Activated naive CD8-positive, alpha-beta T cell treated with anti-CD3 and anti-CD28 coated beads, Interleukin-2, amount 50 U/mL, for 24 hours (primary cell): Measurements from ENCODE around the gene STING1.
A peak's percentile ranks its signal among the peaks of the same experiment; 100 is the strongest.

Source experiments
- ATAC-seq: fragments of 150-1000 bp; cut with Tn5 transposase; one replicate; pipeline ENCODE4 v1.10.0; 2021
- DNase-seq: peaks from one replicate; pipeline ENCODE4 v3.0.0; 2021
- H3K27ac Mint-ChIP-seq: one replicate; pipeline ENCODE4 v1.8.0; 2021; ENCODE audit warnings: mild to moderate bottlenecking, mixed read lengths
- H3K27me3 Mint-ChIP-seq: one replicate; pipeline ENCODE4 v1.8.0; 2021; ENCODE audit warnings: mixed read lengths
- H3K36me3 Mint-ChIP-seq: one replicate; pipeline ENCODE4 v1.8.0; 2021; ENCODE audit warnings: low read depth, mixed read lengths
- H3K4me1 Mint-ChIP-seq: one replicate; pipeline ENCODE4 v1.8.0; 2021; ENCODE audit warnings: mixed read lengths
- H3K4me3 Mint-ChIP-seq: one replicate; pipeline ENCODE4 v1.8.0; 2021; ENCODE audit warnings: mild to moderate bottlenecking, moderate library complexity, mixed read lengths
- H3K9me3 Mint-ChIP-seq: one replicate; pipeline ENCODE4 v1.8.0; 2021; ENCODE audit warnings: mixed read lengths

Gene STING1

DNA sequence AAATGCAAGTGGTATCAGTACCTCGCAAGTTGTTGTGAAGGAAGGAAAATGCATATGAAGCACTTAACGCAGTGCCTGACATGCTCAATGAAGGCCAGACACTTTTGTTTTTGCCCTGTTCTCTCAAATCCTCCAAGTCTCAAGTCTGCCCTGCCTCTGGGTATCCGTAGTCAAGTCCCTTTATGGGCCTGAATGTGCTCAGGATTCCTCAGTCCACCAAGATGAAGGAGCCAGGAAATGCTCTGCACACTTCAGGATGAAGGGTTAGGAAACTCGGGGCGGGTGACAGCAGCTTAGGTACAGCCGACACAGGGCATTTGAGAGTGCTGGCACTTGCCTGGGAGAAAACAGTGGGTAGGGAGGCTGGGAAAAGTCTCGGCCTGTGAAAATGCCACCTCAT, 21.4 kb downstream of the STING1 start:
- H3K4me1 Mint-ChIP-seq: peaks cover 50% of the 10 kb centered on the region
- no peak for DNase-seq
- ATAC-seq: no peak
- H3K9me3 Mint-ChIP-seq: no peaks in the 10 kb centered on the region
- no peak overlapping the region for H3K4me3 Mint-ChIP-seq
- H3K27ac Mint-ChIP-seq: no peak overlapping the region
- H3K27me3 Mint-ChIP-seq: no peaks in the 10 kb centered on the region
- H3K36me3 Mint-ChIP-seq: no peaks in the 10 kb centered on the region

DNA sequence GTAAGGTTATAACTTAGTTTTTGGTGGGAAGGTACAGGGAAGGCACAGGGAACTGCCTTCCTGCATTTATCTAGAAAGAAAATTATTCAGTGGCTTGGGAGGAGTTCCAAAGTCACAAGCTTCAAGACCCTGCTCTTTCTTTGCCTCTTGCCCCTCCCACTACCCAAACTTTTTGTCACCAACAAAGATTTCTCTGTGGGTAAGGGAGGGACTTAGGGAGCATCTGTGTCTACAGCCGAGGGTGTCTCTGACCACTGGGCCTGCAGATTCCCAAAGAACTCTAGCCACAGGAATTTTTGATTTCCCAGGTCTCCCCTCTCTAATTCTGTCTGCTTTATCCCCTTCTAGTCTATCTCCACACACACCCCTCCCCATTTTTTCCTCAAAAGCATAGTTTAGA, 22.1 kb downstream of the STING1 start:
- peaks cover 53% of the 10 kb centered on the region for H3K4me1 Mint-ChIP-seq
- no peak overlapping the region for H3K4me3 Mint-ChIP-seq
- DNase-seq (no peak), ATAC-seq (no peak)
- no peaks in the 10 kb centered on the region for H3K27me3 Mint-ChIP-seq
- no peaks in the 10 kb centered on the region for H3K36me3 Mint-ChIP-seq
- H3K27ac Mint-ChIP-seq: no peak overlapping the region
- no peaks in the 10 kb centered on the region for H3K9me3 Mint-ChIP-seq

DNA sequence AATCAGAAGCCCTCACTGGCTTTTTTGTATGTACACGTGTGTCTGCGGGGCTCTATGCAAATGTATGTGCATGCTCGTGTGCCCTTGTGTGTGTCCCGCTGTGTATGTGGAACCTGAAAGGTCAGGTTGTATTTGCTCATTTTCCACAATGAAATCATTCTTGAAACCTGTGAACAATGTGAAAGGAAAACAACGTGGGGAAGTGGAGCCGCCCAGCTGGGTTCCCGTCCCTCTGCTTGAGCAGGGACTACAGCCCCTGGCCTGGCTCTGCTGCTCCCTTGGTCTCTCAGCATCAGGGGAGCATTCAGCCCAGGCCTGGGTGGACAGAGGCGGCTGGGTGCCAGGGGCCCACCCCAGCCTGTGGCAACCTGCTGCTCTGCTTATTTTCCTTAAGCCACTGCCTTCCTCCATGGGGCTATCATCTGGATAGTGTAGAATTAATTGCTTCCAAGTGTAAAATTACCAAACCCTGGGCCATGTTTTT, 23.1 kb downstream of the STING1 start:
- H3K27ac Mint-ChIP-seq: peak overlapping the region; percentile 94
- no peaks in the 10 kb centered on the region for H3K9me3 Mint-ChIP-seq
- ATAC-seq (peak; percentile 67), DNase-seq (peak; percentile 49)
- peak overlapping the region; percentile 64 for H3K4me3 Mint-ChIP-seq
- H3K36me3 Mint-ChIP-seq: no peaks in the 10 kb centered on the region
- H3K27me3 Mint-ChIP-seq: no peaks in the 10 kb centered on the region
- H3K4me1 Mint-ChIP-seq: peaks cover 56% of the 10 kb centered on the region

GRCh38 chr5:139458580-139459407, 23.8 kb downstream of the STING1 start:
- Mint-ChIP-seq H3K36me3 (no peaks in the 10 kb centered on the region), H3K27ac (peak overlapping the region; percentile 94), H3K4me3 (peak overlapping the region; percentile 64), H3K9me3 (no peaks in the 10 kb centered on the region), H3K4me1 (peaks cover 61% of the 10 kb centered on the region), H3K27me3 (no peaks in the 10 kb centered on the region)
- DNase-seq (peak; percentile 73), ATAC-seq (peak; percentile 93)

GRCh38 chr5:139457653-139458306, 24.8 kb downstream of the STING1 start:
- ATAC-seq: no peak
- DNase-seq: peak; percentile 45
- Mint-ChIP-seq H3K4me3 (no peak overlapping the region), H3K9me3 (no peaks in the 10 kb centered on the region), H3K27me3 (no peaks in the 10 kb centered on the region), H3K4me1 (peaks cover 64% of the 10 kb centered on the region), H3K27ac (peak overlapping the region; percentile 94), H3K36me3 (no peaks in the 10 kb centered on the region)

DNA sequence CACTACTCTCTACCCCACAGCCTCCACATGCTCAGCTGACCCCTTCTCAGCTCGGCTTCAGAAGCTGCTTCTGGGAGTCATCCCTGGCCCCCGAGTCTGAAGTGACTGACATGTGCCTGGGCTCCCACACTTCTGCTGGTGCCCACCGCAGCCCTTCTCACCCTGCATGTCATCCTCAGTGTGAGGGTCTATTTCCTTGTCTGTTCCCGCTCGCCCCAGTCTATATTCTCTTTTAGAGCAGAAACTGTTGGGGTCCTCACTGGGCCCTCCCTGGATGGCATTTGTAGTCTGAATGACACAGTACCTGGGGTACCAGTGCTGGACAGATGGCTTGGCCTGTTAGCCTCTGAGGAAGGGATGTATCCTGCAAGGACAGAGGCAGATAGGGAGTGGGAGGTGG, 25.3 kb downstream of the STING1 start:
- no peak overlapping the region for H3K4me3 Mint-ChIP-seq
- H3K27ac Mint-ChIP-seq: peak overlapping the region; percentile 94
- ATAC-seq: no peak

GRCh38 chr5:139456776-139457175, 25.8 kb downstream of the STING1 start:
- H3K27me3 Mint-ChIP-seq: no peaks in the 10 kb centered on the region
- DNase-seq (no peak), ATAC-seq (no peak)
- H3K4me1 Mint-ChIP-seq: peaks cover 63% of the 10 kb centered on the region
- no peak overlapping the region for H3K4me3 Mint-ChIP-seq
- H3K9me3 Mint-ChIP-seq: no peaks in the 10 kb centered on the region
- no peaks in the 10 kb centered on the region for H3K36me3 Mint-ChIP-seq
- peak overlapping the region; percentile 94 for H3K27ac Mint-ChIP-seq

More for the DNA sequence above, 25.3 kb downstream of the STING1 start:
- H3K27me3 Mint-ChIP-seq: no peaks in the 10 kb centered on the region
- no peak for DNase-seq
- no peaks in the 10 kb centered on the region for H3K36me3 Mint-ChIP-seq
- peaks cover 64% of the 10 kb centered on the region for H3K4me1 Mint-ChIP-seq
- H3K9me3 Mint-ChIP-seq: no peaks in the 10 kb centered on the region

DNA sequence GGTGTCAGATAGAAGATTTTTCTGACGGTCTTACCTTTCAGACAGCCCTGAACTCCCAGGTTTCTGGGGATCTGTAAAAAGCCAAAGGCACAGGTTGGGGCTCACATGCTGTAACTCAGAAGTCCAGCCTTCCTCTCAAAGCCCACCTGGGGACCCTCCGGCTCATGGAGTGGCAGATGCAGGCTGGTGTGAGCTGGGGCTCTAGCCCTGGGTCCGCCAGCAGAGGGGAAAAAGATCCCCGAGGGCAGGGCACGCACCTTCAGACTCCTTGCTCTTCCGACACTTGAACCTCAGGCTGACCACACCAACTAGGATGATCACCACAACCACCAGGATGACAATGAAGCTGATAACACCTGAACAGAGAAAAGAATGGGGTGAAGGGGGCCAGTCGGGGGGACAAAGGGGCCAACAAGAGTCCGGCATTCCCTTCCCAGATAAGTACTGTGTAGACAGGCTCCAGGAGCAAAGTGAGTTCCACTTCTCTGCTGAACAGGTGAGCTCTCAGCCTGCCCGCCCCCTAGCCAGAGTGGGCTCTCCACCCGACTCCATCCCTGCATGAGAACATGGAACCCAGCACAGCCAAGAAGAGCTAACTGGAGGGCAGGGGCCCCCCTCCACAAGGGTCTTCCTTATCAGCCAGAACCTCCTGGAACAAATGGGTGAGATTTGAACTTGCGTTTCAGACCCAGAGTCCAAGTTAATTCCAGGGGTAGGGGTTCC, 27.8 kb downstream of the STING1 start:
- Mint-ChIP-seq H3K36me3 (no peaks in the 10 kb centered on the region), H3K4me1 (peaks cover 48% of the 10 kb centered on the region), H3K27me3 (no peaks in the 10 kb centered on the region), H3K4me3 (no peak overlapping the region), H3K27ac (no peak overlapping the region), H3K9me3 (no peaks in the 10 kb centered on the region)
- ATAC-seq (no peak), DNase-seq (no peak)

GRCh38 chr5:139453683-139454567, 28.6 kb downstream of the STING1 start:
- Mint-ChIP-seq H3K27ac (peak overlapping the region; percentile 18), H3K27me3 (no peaks in the 10 kb centered on the region), H3K4me1 (peaks cover 44% of the 10 kb centered on the region), H3K9me3 (no peaks in the 10 kb centered on the region), H3K4me3 (no peak overlapping the region), H3K36me3 (peaks cover 1% of the 10 kb centered on the region)
- no peak for ATAC-seq
- DNase-seq: no peak

DNA sequence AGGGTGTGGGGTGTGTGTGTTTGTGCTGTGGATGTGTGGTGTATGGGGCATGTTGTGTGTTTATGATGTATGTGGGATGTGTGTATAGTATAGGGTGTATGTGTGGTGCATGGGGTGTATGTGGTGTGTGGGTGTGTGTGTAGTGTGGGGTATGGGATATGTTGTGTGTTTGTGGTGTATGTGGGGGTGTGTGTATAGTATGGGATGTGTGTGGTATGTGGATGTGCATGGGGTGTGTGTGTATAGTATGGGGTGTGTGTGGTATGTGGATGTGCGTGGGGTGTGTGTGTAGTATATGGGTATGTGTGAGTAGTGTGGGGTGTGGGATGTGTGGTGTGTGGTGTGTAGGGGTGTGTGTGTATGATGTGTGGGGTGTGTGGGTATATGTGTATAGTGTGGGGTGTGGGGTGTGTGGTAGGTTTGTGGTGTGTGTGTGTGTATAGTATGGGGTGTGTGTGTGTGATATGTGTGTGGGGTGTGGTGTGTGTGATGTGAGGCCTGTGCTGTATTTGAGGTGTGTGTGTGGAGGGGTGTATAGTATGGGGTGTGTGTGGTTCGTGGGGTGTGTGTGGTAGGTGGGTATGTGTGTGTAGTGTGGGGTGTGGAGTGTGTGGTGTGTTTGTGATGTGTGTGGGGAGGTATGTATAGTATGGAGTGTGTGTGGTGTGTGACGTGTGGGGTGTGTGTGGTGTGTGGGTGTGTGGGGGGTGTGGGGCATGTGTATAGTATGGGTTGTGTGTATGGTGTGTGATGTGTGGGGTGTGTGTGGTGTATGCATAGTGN, 30.5 kb downstream of the STING1 start:
- no peak overlapping the region for H3K27ac Mint-ChIP-seq
- peaks cover 9% of the 10 kb centered on the region for H3K9me3 Mint-ChIP-seq
- H3K27me3 Mint-ChIP-seq: no peaks in the 10 kb centered on the region
- DNase-seq (no peak), ATAC-seq (no peak)
- peaks cover 44% of the 10 kb centered on the region for H3K4me1 Mint-ChIP-seq
- peaks cover 4% of the 10 kb centered on the region for H3K36me3 Mint-ChIP-seq
- no peak overlapping the region for H3K4me3 Mint-ChIP-seq

GRCh38 chr5:139451176-139451575, 31.4 kb downstream of the STING1 start:
- no peak for DNase-seq
- Mint-ChIP-seq H3K4me3 (no peak overlapping the region), H3K9me3 (peaks cover 12% of the 10 kb centered on the region), H3K27me3 (no peaks in the 10 kb centered on the region), H3K36me3 (peaks cover 9% of the 10 kb centered on the region), H3K4me1 (peaks cover 46% of the 10 kb centered on the region), H3K27ac (no peak overlapping the region)
- no peak for ATAC-seq

GRCh38 chr5:139446956-139447779, 35.4 kb downstream of the STING1 start:
- Mint-ChIP-seq H3K27ac (peak overlapping the region; percentile 99), H3K4me3 (peak overlapping the region; percentile 63), H3K4me1 (peaks cover 67% of the 10 kb centered on the region), H3K27me3 (no peaks in the 10 kb centered on the region), H3K36me3 (peaks cover 9% of the 10 kb centered on the region), H3K9me3 (peaks cover 12% of the 10 kb centered on the region)
- no peak for DNase-seq
- peak; percentile 82 for ATAC-seq
